PC-9 (cell line): Measurements from ENCODE around the gene ZNF234.

ENCODE experiments used
- CTCF ChIP-seq: fragments of 200-600 bp; sonication (generic); conservative IDR thresholded peaks from 2 replicates; pipeline ENCODE4 v1.6.1; 2017; ENCODE audit warnings: mixed run types, antibody characterized with exemption, mild to moderate bottlenecking, moderate library complexity
- EZH2 ChIP-seq: fragments of 200-600 bp; sonication (generic); IDR thresholded peaks from 2 replicates; pipeline ENCODE4 v1.8.0; 2017; ENCODE audit warnings: antibody characterized with exemption, low read depth

- no peak for TF ChIP-seq EZH2
- no peak for TF ChIP-seq CTCF
Observed at GRCh38 chr19:44107751-44108150, 33.6 kb upstream of the ZNF234 start.
